Jurkat, Clone E6-1 (cell line): ENCODE data around the gene HLA-DPA1.

Experiments used
- DNase-seq: peaks from one replicate; pipeline ENCODE4 v3.0.0-alpha.2; 2011; ENCODE audit warnings: low read depth, low spot score
- H3K4me3 ChIP-seq: 2 replicates; pipeline ENCODE4 v1.5.1; 2011; ENCODE audit warnings: mild to moderate bottlenecking, low read length, control low read depth, moderate library complexity

Gene HLA-DPA1

GRCh38 chr6:33092385-33092784, 18.9 kb upstream of the HLA-DPA1 start:
- no peak for DNase-seq
- no peak overlapping the region for H3K4me3 ChIP-seq

GRCh38 chr6:33091957-33092356, 18.5 kb upstream of the HLA-DPA1 start:
- peak; percentile 31 for DNase-seq
- H3K4me3 ChIP-seq = no peak overlapping the region

- no peak for DNase-seq
- H3K4me3 ChIP-seq = no peak overlapping the region
Observed at GRCh38 chr6:33088931-33089620, 15.6 kb upstream of the HLA-DPA1 start.

GRCh38 chr6:33088258-33088930, 14.9 kb upstream of the HLA-DPA1 start:
- no peak for DNase-seq
- no peak overlapping the region for H3K4me3 ChIP-seq

- no peak overlapping the region for H3K4me3 ChIP-seq
- no peak for DNase-seq
Observed at GRCh38 chr6:33085627-33086026, 12.2 kb upstream of the HLA-DPA1 start.

GRCh38 chr6:33082702-33083101, 9.3 kb upstream of the HLA-DPA1 start:
- H3K4me3 ChIP-seq = no peak overlapping the region
- no peak for DNase-seq

GRCh38 chr6:33081098-33081824, 7.8 kb upstream of the HLA-DPA1 start:
- no peak overlapping the region for H3K4me3 ChIP-seq
- no peak for DNase-seq

GRCh38 chr6:33080127-33081089, 7.0 kb upstream of the HLA-DPA1 start:
- no peak for DNase-seq

GRCh38 chr6:33079580-33079979, 6.1 kb upstream of the HLA-DPA1 start:
- no peak overlapping the region for H3K4me3 ChIP-seq

More at GRCh38 chr6:33080127-33081089, 7.0 kb upstream of the HLA-DPA1 start:
- no peak overlapping the region for H3K4me3 ChIP-seq

GRCh38 chr6:33078919-33079521, 5.6 kb upstream of the HLA-DPA1 start:
- no peak for DNase-seq
- H3K4me3 ChIP-seq = no peak overlapping the region

More at GRCh38 chr6:33079580-33079979, 6.1 kb upstream of the HLA-DPA1 start:
- DNase-seq = no peak

GRCh38 chr6:33078442-33078841, 5.0 kb upstream of the HLA-DPA1 start:
- no peak overlapping the region for H3K4me3 ChIP-seq
- no peak for DNase-seq

- no peak overlapping the region for H3K4me3 ChIP-seq
- DNase-seq = no peak
Observed at GRCh38 chr6:33077908-33078307, 4.5 kb upstream of the HLA-DPA1 start.

GRCh38 chr6:33076406-33076934, 3.0 kb upstream of the HLA-DPA1 start:
- no peak overlapping the region for H3K4me3 ChIP-seq
- DNase-seq = no peak

GRCh38 chr6:33075568-33076405, 2.3 kb upstream of the HLA-DPA1 start, which contains the start of gene HLA-DPB1:
Gene HLA-DPB1 (plus strand): TSS chr6:33075990. CDS start chr6:33076042, 52 bp downstream.
- peak; percentile 49 for DNase-seq
- no peak within 1 kb of the TSS for H3K4me3 ChIP-seq

GRCh38 chr6:33075208-33075567, 1.7 kb upstream of the HLA-DPA1 start:
- no peak for DNase-seq

GRCh38 chr6:33072508-33073100, 845 bp downstream of the HLA-DPA1 start:
- no peak overlapping the region for H3K4me3 ChIP-seq
- no peak for DNase-seq

More at GRCh38 chr6:33075208-33075567, 1.7 kb upstream of the HLA-DPA1 start:
- H3K4me3 ChIP-seq = no peak overlapping the region

- H3K4me3 ChIP-seq = no peak overlapping the region
- no peak for DNase-seq
Observed at GRCh38 chr6:33071569-33071968, 1.9 kb downstream of the HLA-DPA1 start.
